Fibroblast of mammary gland (primary cell): Measurements from ENCODE around the gene NPHP4.

Experiments used
- DNase-seq: peaks from one replicate; pipeline ENCODE4 v3.0.0-alpha.2; 2010; ENCODE audit warnings: low read depth
- H3K4me3 ChIP-seq: 2 replicates; pipeline ENCODE4 v1.5.1; 2011; ENCODE audit warnings: low read depth, mild to moderate bottlenecking, low read length, moderate library complexity; ENCODE audit not compliant: control insufficient read depth
- TF ChIP-seq, protein P1 (sequence below): conservative IDR thresholded peaks from 2 replicates; pipeline ENCODE4 v1.5.1; 2011; ENCODE audit warnings: low read depth, low read length, inconsistent platforms; ENCODE audit not compliant: control insufficient read depth, insufficient read depth

The NPHP4 gene

DNA sequence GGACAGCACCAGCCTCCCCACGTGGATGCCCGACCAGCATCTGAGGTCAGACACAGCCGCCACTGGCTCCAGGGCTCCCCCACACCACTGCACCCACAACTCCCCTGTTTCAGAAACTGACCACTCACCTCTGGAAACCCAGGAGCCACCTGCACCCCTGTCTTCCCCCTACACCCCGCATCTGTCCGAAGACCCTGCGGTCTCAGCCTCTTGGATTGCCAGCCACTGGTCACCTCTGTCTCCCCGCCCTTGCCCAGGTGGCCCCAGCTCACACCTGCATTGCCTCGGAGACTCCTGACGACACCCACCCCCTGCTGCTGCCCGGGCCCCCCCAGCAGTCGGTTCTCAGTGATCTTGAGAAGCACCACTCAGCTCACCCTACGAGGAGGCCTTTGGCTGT lies 21.3 kb upstream of the NPHP4 start:
- TF ChIP-seq, protein P1, sequence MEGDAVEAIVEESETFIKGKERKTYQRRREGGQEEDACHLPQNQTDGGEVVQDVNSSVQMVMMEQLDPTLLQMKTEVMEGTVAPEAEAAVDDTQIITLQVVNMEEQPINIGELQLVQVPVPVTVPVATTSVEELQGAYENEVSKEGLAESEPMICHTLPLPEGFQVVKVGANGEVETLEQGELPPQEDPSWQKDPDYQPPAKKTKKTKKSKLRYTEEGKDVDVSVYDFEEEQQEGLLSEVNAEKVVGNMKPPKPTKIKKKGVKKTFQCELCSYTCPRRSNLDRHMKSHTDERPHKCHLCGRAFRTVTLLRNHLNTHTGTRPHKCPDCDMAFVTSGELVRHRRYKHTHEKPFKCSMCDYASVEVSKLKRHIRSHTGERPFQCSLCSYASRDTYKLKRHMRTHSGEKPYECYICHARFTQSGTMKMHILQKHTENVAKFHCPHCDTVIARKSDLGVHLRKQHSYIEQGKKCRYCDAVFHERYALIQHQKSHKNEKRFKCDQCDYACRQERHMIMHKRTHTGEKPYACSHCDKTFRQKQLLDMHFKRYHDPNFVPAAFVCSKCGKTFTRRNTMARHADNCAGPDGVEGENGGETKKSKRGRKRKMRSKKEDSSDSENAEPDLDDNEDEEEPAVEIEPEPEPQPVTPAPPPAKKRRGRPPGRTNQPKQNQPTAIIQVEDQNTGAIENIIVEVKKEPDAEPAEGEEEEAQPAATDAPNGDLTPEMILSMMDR, result no peak
- no peak for DNase-seq

DNA sequence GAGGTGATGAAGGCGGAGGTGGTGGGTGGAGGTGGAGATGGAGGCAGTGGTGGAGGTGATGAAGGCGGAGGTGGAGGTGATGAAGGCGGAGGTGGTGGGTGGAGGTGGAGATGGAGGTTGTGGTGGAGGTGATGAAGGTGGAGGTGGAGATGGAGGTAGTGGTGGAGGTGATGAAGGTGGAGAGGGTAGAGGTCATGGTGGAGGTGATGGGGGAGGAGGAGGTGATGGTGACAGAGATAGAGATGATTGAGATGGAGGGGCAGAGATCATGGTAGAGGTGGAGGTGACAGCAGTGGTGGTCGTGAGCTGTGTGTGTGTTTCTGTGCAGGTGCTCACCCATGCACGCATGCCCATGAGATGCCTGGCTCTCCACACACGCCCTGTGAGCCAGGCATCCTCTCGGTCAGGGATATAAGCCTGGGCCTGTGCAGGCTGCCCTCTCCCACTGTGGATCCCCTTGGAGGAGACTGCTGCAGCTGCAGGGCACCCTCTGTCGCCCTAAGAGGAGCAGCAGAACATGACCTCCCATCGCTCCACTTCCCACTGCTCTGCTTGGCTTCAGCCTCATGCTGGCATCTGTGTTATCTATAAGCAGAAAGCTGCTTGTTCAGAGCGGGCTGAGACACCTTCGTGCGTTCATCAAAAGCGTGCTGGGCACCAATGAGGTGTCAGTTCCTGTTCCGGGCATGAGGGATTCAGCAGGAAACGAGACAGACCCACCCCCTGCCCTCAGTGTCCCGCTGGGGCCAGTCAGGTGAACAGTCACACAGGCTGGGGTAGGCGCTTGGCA lies 20.5 kb upstream of the NPHP4 start:
- DNase-seq, result no peak
- H3K4me3 ChIP-seq, result no peak overlapping the region
- TF ChIP-seq, protein P1, result no peak

More for the DNA sequence above, 21.3 kb upstream of the NPHP4 start:
- H3K4me3 ChIP-seq, result no peak overlapping the region

DNA sequence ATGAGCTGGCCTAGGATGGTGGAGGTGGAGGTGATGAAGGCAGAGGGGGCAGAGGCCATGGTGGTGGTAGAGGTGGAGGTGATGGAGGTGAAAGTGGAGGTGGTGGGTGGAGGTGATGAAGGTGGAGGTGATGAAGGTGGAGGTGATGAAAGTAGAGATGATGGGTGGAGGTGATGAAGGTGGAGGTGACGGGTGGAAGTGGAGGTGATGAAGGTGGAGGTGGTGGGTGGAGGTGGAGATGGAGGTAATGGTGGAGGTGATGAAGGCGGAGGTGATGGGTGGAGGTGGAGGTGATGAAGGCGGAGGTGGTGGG lies 19.7 kb upstream of the NPHP4 start:
- no peak overlapping the region for H3K4me3 ChIP-seq
- no peak for DNase-seq
- TF ChIP-seq, protein P1, result no peak

DNA sequence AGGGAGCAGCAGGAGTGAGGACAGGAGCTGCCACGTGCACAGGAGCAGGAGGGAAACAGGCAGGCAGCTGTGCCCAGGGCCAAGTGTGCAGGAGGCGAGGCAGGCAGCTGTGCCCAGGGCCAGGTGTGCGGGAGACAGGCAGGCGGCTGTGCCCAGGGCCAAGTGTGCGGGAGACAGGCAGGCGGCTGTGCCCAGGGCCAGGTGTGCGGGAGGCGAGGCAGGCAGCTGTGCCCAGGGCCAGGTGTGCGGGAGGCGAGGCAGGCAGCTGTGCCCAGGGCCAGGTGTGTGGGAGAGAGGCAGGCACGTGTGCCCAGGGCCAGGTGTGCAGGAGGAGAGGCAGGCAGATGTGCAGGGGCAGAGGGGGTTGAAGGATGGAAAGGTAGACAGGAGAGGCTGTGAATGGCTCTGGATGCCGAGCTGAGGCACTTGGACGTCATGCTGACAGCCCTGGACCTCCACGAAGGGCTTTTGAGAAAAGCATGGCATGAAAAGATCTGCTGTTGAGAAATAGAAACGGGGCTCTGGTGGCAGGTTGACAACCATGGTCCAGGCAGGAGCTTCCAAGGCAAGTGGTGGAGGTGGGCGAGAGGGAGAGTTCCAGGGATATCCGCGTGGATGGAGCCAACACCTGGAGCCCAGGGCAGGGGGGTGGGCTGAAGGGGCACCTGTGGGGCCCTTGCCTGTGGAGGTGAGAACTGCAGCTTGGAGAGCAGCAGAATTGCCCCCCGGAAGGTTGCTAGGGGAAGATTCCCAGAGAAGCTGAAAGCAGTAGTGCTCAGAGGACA lies 19.1 kb upstream of the NPHP4 start:
- DNase-seq, result no peak
- TF ChIP-seq, protein P1, result no peak
- no peak overlapping the region for H3K4me3 ChIP-seq

DNA sequence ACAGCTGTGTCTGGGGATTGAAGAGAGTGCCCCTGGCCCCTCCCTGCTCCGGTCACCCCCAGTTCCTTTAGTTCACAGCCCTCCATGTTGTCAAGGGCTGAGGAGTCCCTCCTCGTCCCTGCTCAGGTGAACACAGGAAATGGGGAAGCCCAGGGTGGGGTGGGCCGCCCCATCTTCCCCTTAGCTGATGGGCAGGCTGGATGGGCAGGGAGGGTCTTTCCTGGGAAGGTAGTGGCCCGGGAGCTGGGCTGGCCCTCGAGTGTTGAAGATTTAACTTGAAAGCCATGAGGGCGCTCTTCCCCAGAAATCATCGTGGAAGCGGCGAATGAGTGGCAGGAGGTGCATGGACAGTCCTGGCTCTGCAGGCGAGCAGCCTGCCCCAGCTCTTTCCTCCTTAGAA lies 18.3 kb upstream of the NPHP4 start:
- DNase-seq, result no peak
- TF ChIP-seq, protein P1, result no peak
- H3K4me3 ChIP-seq, result no peak overlapping the region

DNA sequence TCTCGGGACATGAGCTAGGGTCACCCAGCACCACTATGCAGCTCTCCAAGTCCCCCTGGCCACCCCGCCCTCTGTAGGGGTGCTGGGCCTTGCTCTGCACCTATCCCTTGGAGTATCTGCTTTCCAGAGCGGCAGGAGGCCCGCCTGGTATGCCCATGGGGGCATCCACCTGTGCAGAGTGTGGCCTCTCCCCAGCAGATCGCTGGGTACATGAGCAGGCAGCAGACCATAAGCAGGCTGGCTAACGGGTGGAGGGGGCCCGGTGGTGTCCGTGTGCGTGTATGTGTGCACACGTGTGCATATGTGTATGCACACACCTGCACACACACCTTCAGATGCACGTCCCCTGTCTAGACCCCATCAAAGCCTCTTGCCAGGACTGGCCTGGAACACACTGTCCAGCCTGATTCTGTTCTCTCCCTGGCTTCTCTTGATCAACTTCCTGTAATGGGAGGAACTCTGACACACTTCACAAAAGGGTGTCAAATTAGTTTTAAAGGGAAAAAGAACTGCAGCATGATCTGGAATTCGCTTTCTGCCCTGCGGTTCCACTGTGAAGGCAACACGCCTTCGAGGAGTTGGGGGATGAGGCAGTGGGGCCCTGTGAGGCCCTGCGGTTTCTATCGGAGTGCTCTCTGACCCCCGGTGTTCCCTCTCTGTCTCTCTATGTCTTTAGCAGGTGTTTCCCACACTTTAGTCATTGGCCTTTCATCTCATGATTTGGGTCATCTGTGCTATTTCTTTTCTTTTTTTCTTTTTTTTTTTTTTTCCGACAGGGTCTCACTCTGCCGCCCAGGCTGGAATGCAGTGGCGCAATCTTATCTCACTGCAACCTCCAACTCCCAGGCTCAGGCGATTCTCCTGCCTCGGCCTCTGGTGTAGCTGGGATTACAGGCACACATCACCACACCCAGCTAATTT lies 17.2 kb upstream of the NPHP4 start:
- no peak overlapping the region for H3K4me3 ChIP-seq
- DNase-seq, result no peak
- TF ChIP-seq, protein P1, result no peak
